H1 (cell line): ENCODE results near the gene CUL2. TPM values are rescaled to one million over a fixed set of nuclear protein-coding genes. Genes with fewer than 3 reads are reported as not detected.

ENCODE experiments used
- CTCF ChIA-PET: fragments of 300-600 bp; sonication (Branson Sonifier 250); formaldehyde crosslinking; loops from one replicate; lab custom pipeline; 2021; ENCODE audit not compliant: partially characterized antibody; lab: Charles Lee
- POLR2A ChIA-PET: fragments of 300-600 bp; sonication (Branson Sonifier 250); formaldehyde crosslinking; loops from one replicate; lab custom pipeline; 2021; ENCODE audit warnings: inconsistent platforms; ENCODE audit not compliant: partially characterized antibody; lab: Charles Lee
- DNase-seq, 2 experiments: peaks; one replicate each; pipeline versions ENCODE4 v3.0.0 to v3.0.0-alpha.2; 2010 to 2022; ENCODE audit warnings: low spot score in 2 of 2, low read depth in 1 of 2, mixed read lengths in 1 of 2
- FAIRE-seq: peaks from 2 replicates; lab custom pipeline; 2011; peaks lifted over from hg19 to GRCh38; lab: Jason Lieb, UNC
- H2AFZ ChIP-seq: 2 replicates; pipeline ENCODE4 v1.8.1; 2012; ENCODE audit warnings: low read length, inconsistent platforms
- H2AK5ac ChIP-seq: 2 replicates; pipeline ENCODE4 v1.6.1; 2013; ENCODE audit warnings: low read depth, low read length
- H2BK120ac ChIP-seq: replicated peaks from 2 replicates; pipeline ENCODE3; 2013; ENCODE audit warnings: low read depth, low read length, inconsistent platforms
- H2BK12ac ChIP-seq: 2 replicates; pipeline ENCODE4 v1.6.1; 2013; ENCODE audit warnings: low read depth, low read length
- H2BK15ac ChIP-seq: 2 replicates; pipeline ENCODE4 v1.6.1; 2013; ENCODE audit warnings: low read length
- H2BK20ac ChIP-seq: 2 replicates; pipeline ENCODE4 v1.6.1; 2013; ENCODE audit warnings: low read length
- H2BK5ac ChIP-seq: 2 replicates; pipeline ENCODE4 v1.6.1; 2013; ENCODE audit warnings: low read depth, low read length
- H3K14ac ChIP-seq: 2 replicates; pipeline ENCODE4 v1.6.1; 2013; ENCODE audit warnings: inconsistent platforms; ENCODE audit not compliant: insufficient read length
- H3K18ac ChIP-seq: 2 replicates; pipeline ENCODE4 v1.6.1; 2013; ENCODE audit warnings: low read length; ENCODE audit errors: extremely low read depth
- H3K23ac ChIP-seq: 2 replicates; pipeline ENCODE4 v1.6.1; 2013; ENCODE audit warnings: inconsistent platforms; ENCODE audit not compliant: insufficient read length
- H3K23me2 ChIP-seq: 2 replicates; pipeline ENCODE4 v1.6.1; 2013; ENCODE audit warnings: low read depth, low read length
- H3K27ac ChIP-seq: 2 replicates; pipeline ENCODE4 v1.6.1; 2011; ENCODE audit warnings: low read depth, low read length, inconsistent platforms
- H3K27me3 ChIP-seq, 4 experiments: replicated peaks in 1 of 4; 1 replicate in 1 of 4; 2 replicates in 3 of 4; pipeline versions ENCODE4 v1.6.1 to v1.8.1; 2011 to 2013; ENCODE audit warnings: low read length in 3 of 4, mild to moderate bottlenecking in 3 of 4, inconsistent platforms in 2 of 4, mixed read lengths in 2 of 4, moderate library complexity in 1 of 4; ENCODE audit not compliant: control insufficient read depth in 3 of 4, insufficient read depth in 3 of 4; ENCODE audit errors: extremely low read depth in 1 of 4
- H3K36me3 ChIP-seq, 4 experiments: 2 replicates each; pipeline versions ENCODE4 v1.6.1 to v1.8.1; 2011 to 2013; ENCODE audit warnings: mild to moderate bottlenecking in 4 of 4, low read length in 3 of 4, moderate library complexity in 2 of 4, control low read depth in 1 of 4, inconsistent platforms in 1 of 4; ENCODE audit not compliant: insufficient read depth in 4 of 4, control insufficient read depth in 2 of 4
- H3K4ac ChIP-seq: replicated peaks from 2 replicates; pipeline ENCODE3; 2013; ENCODE audit warnings: low read length, low read depth, mixed read lengths, inconsistent platforms; ENCODE audit not compliant: insufficient read length
- H3K4me1 ChIP-seq, 4 experiments: replicated peaks in 1 of 4; 1 replicate in 1 of 4; 2 replicates in 3 of 4; pipeline versions ENCODE4 v1.6.1 to v1.8.1; 2011 to 2013; ENCODE audit warnings: low read length in 3 of 4, inconsistent platforms in 2 of 4, mixed read lengths in 1 of 4; ENCODE audit not compliant: insufficient read depth in 4 of 4, control insufficient read depth in 3 of 4
- H3K4me2 ChIP-seq, 2 experiments: 2 replicates each; pipeline versions ENCODE4 v1.6.1 to v1.8.1; 2011 to 2013; ENCODE audit warnings: low read depth in 2 of 2, low read length in 2 of 2, control low read depth in 1 of 2, inconsistent platforms in 1 of 2, mild to moderate bottlenecking in 1 of 2; ENCODE audit not compliant: insufficient read depth in 1 of 2
- H3K4me3 ChIP-seq, 4 experiments: fragments of 200-600, 300-600 bp in 1 of 4; sonication (generic), shearing (Covaris generic), sonication (Bioruptor Twin) in 1 of 4; 2 replicates each; pipeline versions ENCODE4 v1.5.1 to v1.8.1; 2011 to 2016; ENCODE audit warnings: low read length in 4 of 4, low read depth in 3 of 4, control low read depth in 2 of 4, inconsistent platforms in 2 of 4, mild to moderate bottlenecking in 2 of 4, mixed read lengths in 1 of 4, moderate library complexity in 1 of 4; ENCODE audit not compliant: insufficient read depth in 2 of 4; ENCODE audit errors: extremely low read depth in 1 of 4
- H3K56ac ChIP-seq: replicated peaks from 2 replicates; pipeline ENCODE3; 2013; ENCODE audit warnings: low read depth, mild to moderate bottlenecking, mixed read lengths, low read length, inconsistent platforms; ENCODE audit not compliant: insufficient read length
- H3K79me1 ChIP-seq: 2 replicates; pipeline ENCODE4 v1.6.1; 2013; ENCODE audit warnings: low read depth, low read length, control low read depth
- H3K79me2 ChIP-seq, 2 experiments: 2 replicates each; pipeline versions ENCODE4 v1.6.1 to v1.8.1; 2012 to 2013; ENCODE audit warnings: low read length in 2 of 2, mild to moderate bottlenecking in 2 of 2, inconsistent platforms in 1 of 2; ENCODE audit not compliant: insufficient read depth in 2 of 2, control insufficient read depth in 1 of 2
- H3K9ac ChIP-seq, 4 experiments: replicated peaks in 1 of 4; 1 replicate in 1 of 4; 2 replicates in 3 of 4; pipeline versions ENCODE4 v1.6.1 to v1.8.1; 2011 to 2013; ENCODE audit warnings: low read depth in 3 of 4, low read length in 3 of 4, control low read depth in 2 of 4, mild to moderate bottlenecking in 2 of 4, moderate library complexity in 2 of 4, inconsistent platforms in 1 of 4; ENCODE audit errors: extremely low read depth in 1 of 4
- H3K9me3 ChIP-seq, 2 experiments: 2 replicates each; pipeline versions ENCODE4 v1.6.1 to v1.8.1; 2012 to 2013; ENCODE audit warnings: mild to moderate bottlenecking in 2 of 2, moderate library complexity in 2 of 2, control low read depth in 1 of 2, inconsistent platforms in 1 of 2, low read depth in 1 of 2, low read length in 1 of 2, mixed read lengths in 1 of 2; ENCODE audit not compliant: insufficient read depth in 2 of 2
- H4K20me1 ChIP-seq, 2 experiments: replicated peaks in 1 of 2; 2 replicates each; pipeline versions ENCODE3 to v1.8.1; 2011 to 2013; ENCODE audit warnings: inconsistent platforms in 2 of 2, low read length in 2 of 2, mild to moderate bottlenecking in 1 of 2; ENCODE audit not compliant: insufficient read depth in 2 of 2, control insufficient read depth in 1 of 2
- H4K5ac ChIP-seq: 2 replicates; pipeline ENCODE4 v1.6.1; 2013; ENCODE audit warnings: low read length, low read depth, mixed read lengths, inconsistent platforms; ENCODE audit not compliant: insufficient read length
- H4K8ac ChIP-seq: 2 replicates; pipeline ENCODE4 v1.8.0; 2013; ENCODE audit warnings: mild to moderate bottlenecking, moderate library complexity, low read length, inconsistent platforms; ENCODE audit not compliant: insufficient read depth; ENCODE audit errors: extremely low read depth
- H4K91ac ChIP-seq: replicated peaks from 2 replicates; pipeline ENCODE3; 2013; ENCODE audit warnings: low read length, mixed read lengths, inconsistent platforms; ENCODE audit not compliant: insufficient read length
- BCL11A ChIP-seq, 2 experiments: IDR thresholded peaks; one replicate each; pipeline ENCODE4 v1.6.1; 2011; ENCODE audit warnings: low read depth in 2 of 2, low read length in 2 of 2, mild to moderate bottlenecking in 2 of 2
- BRCA1 ChIP-seq: IDR thresholded peaks from 2 replicates; pipeline ENCODE4 v1.6.1; 2012; ENCODE audit warnings: low read depth, low read length, improper control_type of control experiment
- CEBPB ChIP-seq: IDR thresholded peaks from 2 replicates; pipeline ENCODE4 v1.6.1; 2012; ENCODE audit warnings: low read depth, low read length
- CHD1 ChIP-seq: IDR thresholded peaks from 2 replicates; pipeline ENCODE4 v1.6.1; 2012; ENCODE audit warnings: low read depth, low read length, improper control_type of control experiment
- CHD2 ChIP-seq: IDR thresholded peaks from 2 replicates; pipeline ENCODE4 v1.6.1; 2012; ENCODE audit warnings: low read length, improper control_type of control experiment
- FOSL1 ChIP-seq: IDR thresholded peaks from 2 replicates; pipeline ENCODE4 v1.6.1; 2011; ENCODE audit warnings: mild to moderate bottlenecking, low read depth, low read length, moderate library complexity; ENCODE audit not compliant: insufficient read depth
- MAX ChIP-seq: IDR thresholded peaks from 2 replicates; pipeline ENCODE4 v1.6.1; 2012; ENCODE audit warnings: inconsistent platforms
- PHF8 ChIP-seq: fragments of 200-600 bp; sonication (generic); conservative IDR thresholded peaks from 2 replicates; pipeline ENCODE4 v1.7.1; 2012; ENCODE audit warnings: low read depth, mild to moderate bottlenecking, inconsistent platforms, low read length, moderate library complexity
- POU5F1 ChIP-seq: IDR thresholded peaks from 2 replicates; pipeline ENCODE4 v1.6.1; 2011; ENCODE audit warnings: low read depth, mild to moderate bottlenecking, low read length, moderate library complexity
- SIN3A ChIP-seq, 2 experiments: IDR thresholded peaks in 1 of 2; conservative IDR thresholded peaks in 1 of 2; 2 replicates each; pipeline ENCODE4 v1.6.1; 2011 to 2012; ENCODE audit warnings: low read length in 2 of 2, improper control_type of control experiment in 1 of 2, low read depth in 1 of 2, mild to moderate bottlenecking in 1 of 2
- SIX5 ChIP-seq: IDR thresholded peaks from 2 replicates; pipeline ENCODE4 v1.6.1; 2011; ENCODE audit warnings: mild to moderate bottlenecking, low read depth, low read length
- SP1 ChIP-seq: IDR thresholded peaks from 2 replicates; pipeline ENCODE4 v1.6.1; 2011; ENCODE audit warnings: low read depth, low read length
- SRF ChIP-seq: IDR thresholded peaks from 2 replicates; pipeline ENCODE4 v1.6.1; 2011; ENCODE audit warnings: mild to moderate bottlenecking, low read depth, low read length, moderate library complexity
- TBP ChIP-seq: IDR thresholded peaks from 2 replicates; pipeline ENCODE4 v1.6.1; 2011; ENCODE audit warnings: low read depth, low read length, improper control_type of control experiment
- TCF12 ChIP-seq: IDR thresholded peaks from 2 replicates; pipeline ENCODE4 v1.6.1; 2011; ENCODE audit warnings: low read depth, mild to moderate bottlenecking, low read length
- TEAD4 ChIP-seq: IDR thresholded peaks from 2 replicates; pipeline ENCODE4 v1.6.1; 2012; ENCODE audit warnings: low read depth, low read length, inconsistent platforms, mixed read lengths
- YY1 ChIP-seq: IDR thresholded peaks from 2 replicates; pipeline ENCODE4 v1.6.1; 2011; ENCODE audit warnings: low read depth, mild to moderate bottlenecking, low read length
- polyA plus RNA-seq, 7 experiments: library from polyadenylated mRNA; depleted of rRNA in 3 of 7; stranded (reverse) in 5 of 7; unstranded in 2 of 7; fragments of >200 nt in 5 of 7; fragments of 200-250 nt in 2 of 7; gene quantifications; 1 replicate in 5 of 7; 2 replicates in 1 of 7; 4 replicates in 1 of 7; pipeline versions ENCODE4 v1.2.1 to v1.2.3, GENCODE V29; 2011 to 2013; ENCODE audit warnings: missing spikeins in 2 of 7, mixed read lengths in 2 of 7
- total RNA-seq: library from RNA; stranded (reverse); fragmentation: NEBNext Ultra II Directional; extraction: Animal tissue kit (Norgen Biotek cat#: 25700); gene quantifications from 2 replicates; pipeline ENCODE4 v1.2.1, GENCODE V29; 2021

The CUL2 gene
- total and polyA plus RNA-seq, 2 of the 8 experiments (the other 6 are each of a cell fraction or from before 2014, with no cell fraction given), result 10.2 to 43.1 TPM

GRCh38 chr10:35025916-35026315 is 64.2 kb downstream of the CUL2 start:
- Histone ChIP-seq H4K20me1 (no peaks in the 10 kb centered on the region), H3K4me3 (no peak overlapping the region), H3K56ac (no peak overlapping the region), H3K4me2 (no peak overlapping the region), H3K79me2 (no peaks in the 10 kb centered on the region), H3K14ac (no peak overlapping the region), H3K27ac (no peak overlapping the region), H4K5ac (no peak overlapping the region), H3K9me3 (no peaks in the 10 kb centered on the region), H3K23me2 (no peaks in the 10 kb centered on the region), H2BK15ac (no peak overlapping the region), H2BK12ac (no peak overlapping the region), H3K27me3 (no peaks in the 10 kb centered on the region), H3K18ac (no peak overlapping the region), H3K4ac (no peak overlapping the region), H3K4me1 (no peaks in the 10 kb centered on the region), H3K23ac (no peak overlapping the region), H2BK5ac (no peak overlapping the region), H3K9ac (no peak overlapping the region), H4K8ac (no peak overlapping the region), H4K91ac (no peak overlapping the region), H2AK5ac (no peak overlapping the region), H2BK120ac (no peak overlapping the region), H2BK20ac (no peak overlapping the region), H3K36me3 (peaks cover 0 to 30% (median 10%) of the 10 kb centered on the region in 4 experiments; a peak in 4 of 8 replicates), H3K79me1 (no peaks in the 10 kb centered on the region), H2AFZ (no peak overlapping the region)
- FAIRE-seq (no peak), DNase-seq (no peak)
- CTCF ChIA-PET, result interaction anchor here (0.6 to 3.4 kb wide), 13 partner anchors 9 to 360 kb away, joined by 3 to 35 read pairs (median 3); no protein-coding TSS in a partner anchor
- POLR2A ChIA-PET, result no interaction called here
- TF ChIP-seq YY1, result no peak
- TF ChIP-seq FOSL1, result no peak
- TF ChIP-seq TBP, result no peak
- no peak for TF ChIP-seq SIN3A (conservative IDR thresholded peaks at IDR 0.05 in 1 of 2, IDR thresholded peaks at IDR 0.05 in 1 of 2; ENCODE audit: low read depth in 1 of 2, low read length in 2 of 2)
- no peak for TF ChIP-seq MAX
- no peak for TF ChIP-seq SRF
- no peak for TF ChIP-seq TEAD4
- TF ChIP-seq CHD1, result no peak
- TF ChIP-seq SP1, result no peak
- TF ChIP-seq POU5F1, result no peak
- TF ChIP-seq BCL11A (IDR thresholded peaks at IDR 0.05; ENCODE audit: low read depth in 2 of 2, low read length in 2 of 2), result no peak
- no peak for TF ChIP-seq SIX5
- TF ChIP-seq TCF12, result no peak
- TF ChIP-seq CHD2, result no peak
- no peak for TF ChIP-seq BRCA1
- no peak for TF ChIP-seq PHF8
- TF ChIP-seq CEBPB, result no peak
